SK-N-SH (cell line): ENCODE results near the gene HS1BP3.

Experiments
- JUND ChIP-seq: IDR thresholded peaks from 2 replicates; pipeline ENCODE4 v1.4.0; 2012
- RCOR1 ChIP-seq: fragments of 150-350 bp; IDR thresholded peaks from 2 replicates; pipeline ENCODE4 v1.6.1; 2017; ENCODE audit warnings: antibody characterized with exemption, low read length
- TF ChIP-seq, protein P1 (sequence below): fragments of 200-600 bp; sonication (generic); IDR thresholded peaks from 2 replicates; pipeline ENCODE4 v1.6.1; 2017; ENCODE audit warnings: antibody characterized with exemption, mild to moderate bottlenecking, moderate library complexity

DNA sequence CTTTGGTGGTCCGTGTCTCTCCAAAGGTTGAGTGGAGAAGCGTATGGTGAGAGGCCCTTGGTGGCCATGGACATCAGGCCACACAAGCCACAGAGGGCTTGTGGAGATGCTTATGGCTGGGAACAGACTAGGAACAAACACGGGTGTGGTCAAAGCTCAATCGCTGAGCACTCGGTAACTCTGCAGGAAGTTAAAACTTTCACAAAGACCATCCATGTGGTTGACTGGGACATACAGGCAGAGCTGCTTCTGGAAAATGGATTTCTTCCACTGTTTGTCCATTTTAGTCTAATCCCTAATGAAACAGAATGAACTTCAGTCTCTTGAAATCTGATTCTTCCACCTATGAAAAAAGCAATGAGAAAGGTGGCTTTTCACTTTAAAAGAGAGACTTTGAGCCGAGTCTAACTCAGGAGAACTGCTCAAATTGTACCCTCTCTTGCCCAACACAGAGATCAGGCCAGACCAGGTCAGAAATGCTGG lies 33.7 kb upstream of the HS1BP3 start:
- TF ChIP-seq JUND, result no peak
- TF ChIP-seq RCOR1, result no peak
- TF ChIP-seq, protein P1, sequence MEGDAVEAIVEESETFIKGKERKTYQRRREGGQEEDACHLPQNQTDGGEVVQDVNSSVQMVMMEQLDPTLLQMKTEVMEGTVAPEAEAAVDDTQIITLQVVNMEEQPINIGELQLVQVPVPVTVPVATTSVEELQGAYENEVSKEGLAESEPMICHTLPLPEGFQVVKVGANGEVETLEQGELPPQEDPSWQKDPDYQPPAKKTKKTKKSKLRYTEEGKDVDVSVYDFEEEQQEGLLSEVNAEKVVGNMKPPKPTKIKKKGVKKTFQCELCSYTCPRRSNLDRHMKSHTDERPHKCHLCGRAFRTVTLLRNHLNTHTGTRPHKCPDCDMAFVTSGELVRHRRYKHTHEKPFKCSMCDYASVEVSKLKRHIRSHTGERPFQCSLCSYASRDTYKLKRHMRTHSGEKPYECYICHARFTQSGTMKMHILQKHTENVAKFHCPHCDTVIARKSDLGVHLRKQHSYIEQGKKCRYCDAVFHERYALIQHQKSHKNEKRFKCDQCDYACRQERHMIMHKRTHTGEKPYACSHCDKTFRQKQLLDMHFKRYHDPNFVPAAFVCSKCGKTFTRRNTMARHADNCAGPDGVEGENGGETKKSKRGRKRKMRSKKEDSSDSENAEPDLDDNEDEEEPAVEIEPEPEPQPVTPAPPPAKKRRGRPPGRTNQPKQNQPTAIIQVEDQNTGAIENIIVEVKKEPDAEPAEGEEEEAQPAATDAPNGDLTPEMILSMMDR, result no peak
